Activated T-cell treated with anti-CD3 and anti-CD28 coated beads, Interleukin-2, amount 50 U/mL, for 4 hours (primary cell): ENCODE results near the gene UVRAG. TPM values are rescaled to one million over a fixed set of nuclear protein-coding genes. Genes with fewer than 3 reads are reported as not detected.

Experiments used
- ATAC-seq, 2 donors: fragments of 200-7000 bp; cut with Tn5 transposase; one replicate each; pipeline ENCODE4 v1.10.0; 2021
- DNase-seq: peaks from one replicate; pipeline ENCODE4 v3.0.0-alpha.2; 2020
- H3K27me3 Mint-ChIP-seq: one replicate; pipeline ENCODE4 v1.8.0; 2021; ENCODE audit warnings: low read depth, mixed read lengths
- H3K36me3 Mint-ChIP-seq: one replicate; pipeline ENCODE4 v1.8.0; 2022; ENCODE audit warnings: mixed read lengths; ENCODE audit not compliant: insufficient read depth
- H3K4me1 Mint-ChIP-seq: one replicate; pipeline ENCODE4 v1.8.0; 2021; ENCODE audit warnings: low read depth, mixed read lengths
- H3K4me3 Mint-ChIP-seq: one replicate; pipeline ENCODE4 v1.8.0; 2021; ENCODE audit warnings: mild to moderate bottlenecking, moderate library complexity, mixed read lengths
- H3K9me3 Mint-ChIP-seq: one replicate; pipeline ENCODE4 v1.8.0; 2021; ENCODE audit warnings: mixed read lengths
- total RNA-seq, 3 donors: library from RNA; stranded (reverse); gene quantifications; one replicate each; pipeline ENCODE4 v1.2.1, GENCODE V29; 2021

The UVRAG gene
- total RNA-seq, 3 donors from 2014 or later: 14.4 to 15.8 (median 14.5) TPM

DNA sequence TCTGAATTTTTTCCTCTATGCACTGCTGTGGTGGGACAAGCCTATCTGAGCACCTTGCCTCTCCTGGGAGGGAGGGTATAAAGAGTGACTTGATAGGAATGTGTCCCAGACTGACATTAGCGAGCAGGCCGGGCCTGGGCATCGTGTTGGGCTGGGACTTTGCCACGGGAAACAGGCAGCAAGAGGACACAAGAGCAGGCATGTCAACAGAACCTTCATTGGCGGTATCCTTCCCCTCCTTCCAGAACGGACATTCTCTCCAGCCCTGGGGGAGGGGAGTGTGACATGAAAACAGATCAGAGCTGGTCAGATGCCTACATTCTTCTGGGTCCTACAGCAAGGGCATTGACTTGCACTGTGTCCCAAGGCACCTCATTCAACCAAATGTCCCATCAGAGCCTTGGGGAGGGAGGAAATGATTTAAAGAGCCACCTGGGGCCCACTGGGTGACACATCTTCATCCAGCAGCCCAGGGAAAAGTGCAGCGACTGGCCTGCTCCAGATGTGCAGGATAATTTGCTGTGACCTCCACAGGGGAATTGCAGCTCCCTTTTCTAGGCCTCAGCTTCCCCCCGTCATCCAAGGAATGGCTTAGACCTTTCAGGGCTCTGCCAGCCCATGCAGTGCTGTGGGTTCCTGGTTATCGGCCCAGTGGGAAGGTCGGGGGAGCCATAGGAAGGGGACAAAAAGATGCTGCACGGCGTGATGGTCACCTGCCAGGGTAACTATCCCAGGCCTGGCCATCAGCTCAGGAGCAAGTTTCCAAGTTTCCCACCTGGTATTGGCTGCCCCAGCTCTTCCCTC, 21.8 kb upstream of the UVRAG start:
- H3K27me3 Mint-ChIP-seq: no peaks in the 10 kb centered on the region
- no peaks in the 10 kb centered on the region for H3K4me1 Mint-ChIP-seq
- no peak for ATAC-seq
- H3K4me3 Mint-ChIP-seq: no peak overlapping the region
- H3K36me3 Mint-ChIP-seq: no peaks in the 10 kb centered on the region
- DNase-seq: no peak
- H3K9me3 Mint-ChIP-seq: no peaks in the 10 kb centered on the region

DNA sequence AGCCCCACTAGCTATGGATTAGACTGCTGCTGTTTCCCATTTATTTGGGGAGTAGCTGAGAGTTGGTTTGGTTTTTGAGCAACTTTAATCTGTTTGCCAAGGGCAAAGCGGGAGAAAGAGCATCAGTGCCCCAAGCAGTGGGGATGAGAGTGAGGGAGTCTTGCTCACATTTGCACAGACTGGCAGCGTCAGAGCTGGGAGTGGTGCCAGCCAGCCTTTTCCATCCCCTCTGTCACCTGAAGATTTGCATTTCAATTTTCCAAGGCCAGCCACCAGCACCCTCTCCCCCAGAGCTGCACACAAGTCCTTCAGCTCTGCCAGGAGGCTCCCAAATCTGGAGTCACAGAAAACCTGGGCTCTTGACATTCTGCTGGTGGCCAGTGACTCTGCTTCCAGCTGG, 21.0 kb upstream of the UVRAG start:
- no peaks in the 10 kb centered on the region for H3K36me3 Mint-ChIP-seq
- no peaks in the 10 kb centered on the region for H3K27me3 Mint-ChIP-seq
- no peaks in the 10 kb centered on the region for H3K9me3 Mint-ChIP-seq
- DNase-seq: no peak
- ATAC-seq: no peak
- H3K4me3 Mint-ChIP-seq: no peak overlapping the region
- no peaks in the 10 kb centered on the region for H3K4me1 Mint-ChIP-seq

DNA sequence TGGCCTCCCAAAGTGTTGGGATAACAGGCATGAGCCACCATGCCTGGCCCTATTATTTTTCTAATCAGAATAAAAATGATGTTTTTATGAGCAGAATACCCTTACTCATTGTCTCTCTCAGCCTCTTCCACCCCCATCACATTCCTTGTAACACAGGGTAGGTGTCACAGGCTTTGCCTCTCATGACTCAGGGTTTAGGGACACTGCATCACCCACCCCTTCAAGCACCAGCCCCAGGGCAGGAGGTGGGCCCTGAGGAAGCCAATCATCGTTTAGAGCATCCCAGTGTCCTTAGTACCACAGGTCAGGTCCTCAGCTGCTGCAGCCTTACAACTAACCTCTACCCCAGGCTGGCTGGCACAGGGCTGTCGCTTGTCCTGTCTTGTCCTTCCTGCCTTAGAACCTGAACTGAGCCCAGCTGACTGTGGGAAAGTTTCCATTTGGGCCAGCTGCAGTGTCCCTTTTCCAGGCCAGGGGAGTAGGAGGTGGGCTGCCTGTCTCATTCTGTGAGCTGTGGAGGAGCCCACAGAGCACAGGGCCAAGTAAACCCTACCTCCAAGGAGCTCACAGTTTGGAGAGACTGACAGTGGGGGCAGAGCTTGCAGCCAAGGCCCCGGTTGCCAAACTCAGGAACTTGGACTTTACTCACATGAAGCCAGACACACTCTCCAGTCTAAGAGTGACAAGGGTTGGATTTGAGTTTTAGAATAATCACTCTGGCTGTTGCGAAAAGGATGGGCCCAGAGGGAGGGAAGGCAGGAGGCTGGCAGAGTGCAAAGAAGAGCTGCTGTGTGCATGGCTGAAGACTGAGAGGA, 19.5 kb upstream of the UVRAG start:
- Mint-ChIP-seq H3K27me3 (no peaks in the 10 kb centered on the region), H3K4me1 (no peaks in the 10 kb centered on the region), H3K9me3 (no peaks in the 10 kb centered on the region), H3K4me3 (no peak overlapping the region), H3K36me3 (no peaks in the 10 kb centered on the region)
- ATAC-seq (no peak), DNase-seq (no peak)

DNA sequence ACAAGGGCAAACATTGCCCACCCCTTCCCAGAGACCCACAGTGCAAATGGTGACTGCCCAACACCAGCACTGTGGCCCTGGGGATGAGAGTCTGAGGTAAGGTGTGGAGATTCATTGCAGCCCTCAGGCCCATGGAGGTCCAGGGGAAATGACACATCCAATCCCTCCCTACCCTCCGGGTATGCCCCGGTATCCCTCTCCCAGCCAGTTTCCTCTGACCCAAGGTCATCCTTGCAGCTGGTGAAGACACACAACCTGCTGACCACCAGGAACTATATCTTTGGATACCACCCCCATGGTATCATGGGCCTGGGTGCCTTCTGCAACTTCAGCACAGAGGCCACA, 18.9 kb upstream of the UVRAG start:
- DNase-seq (no peak), ATAC-seq (no peak)
- Mint-ChIP-seq H3K36me3 (no peaks in the 10 kb centered on the region), H3K4me1 (peaks cover 6% of the 10 kb centered on the region), H3K4me3 (no peak overlapping the region), H3K9me3 (no peaks in the 10 kb centered on the region), H3K27me3 (no peaks in the 10 kb centered on the region)

DNA sequence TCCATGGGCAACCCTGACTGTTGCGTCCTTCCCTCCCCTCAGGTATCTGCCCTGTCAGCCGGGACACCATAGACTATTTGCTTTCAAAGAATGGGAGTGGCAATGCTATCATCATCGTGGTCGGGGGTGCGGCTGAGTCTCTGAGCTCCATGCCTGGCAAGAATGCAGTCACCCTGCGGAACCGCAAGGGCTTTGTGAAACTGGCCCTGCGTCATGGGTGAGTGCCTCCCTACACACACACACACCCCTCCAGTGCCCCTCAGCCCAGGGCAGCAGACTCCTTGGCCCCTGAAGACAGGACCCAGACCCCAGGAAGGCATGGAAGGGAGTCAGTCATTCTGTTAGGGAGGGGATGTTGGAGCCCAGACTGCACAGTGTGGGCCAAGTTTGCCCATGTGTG, 17.9 kb upstream of the UVRAG start:
- ATAC-seq (no peak), DNase-seq (no peak)
- Mint-ChIP-seq H3K4me3 (no peak overlapping the region), H3K9me3 (no peaks in the 10 kb centered on the region), H3K4me1 (peaks cover 14% of the 10 kb centered on the region), H3K27me3 (no peaks in the 10 kb centered on the region), H3K36me3 (no peaks in the 10 kb centered on the region)

DNA sequence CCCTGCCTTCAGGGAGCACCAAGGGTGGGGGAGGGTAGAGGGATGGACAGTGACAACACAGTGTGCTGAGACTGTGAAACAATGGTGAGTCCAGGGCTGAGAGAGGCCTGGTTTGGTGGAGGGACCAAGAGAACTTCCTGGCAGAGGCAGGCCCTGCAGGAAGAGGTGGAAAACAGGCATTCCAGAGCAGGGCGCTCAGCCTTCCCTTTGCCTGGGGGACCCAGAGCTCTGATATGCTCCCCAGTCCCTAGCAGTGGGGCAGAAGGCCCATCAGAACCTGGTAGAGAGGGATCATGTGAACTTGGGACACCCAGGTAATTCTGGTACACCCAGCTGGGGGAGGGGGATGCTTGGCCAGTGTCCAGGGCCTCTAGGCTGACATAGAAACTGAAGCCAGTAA, 17.2 kb upstream of the UVRAG start:
- DNase-seq (no peak), ATAC-seq (no peak)
- Mint-ChIP-seq H3K27me3 (no peaks in the 10 kb centered on the region), H3K9me3 (no peaks in the 10 kb centered on the region), H3K36me3 (no peaks in the 10 kb centered on the region), H3K4me3 (no peak overlapping the region), H3K4me1 (peaks cover 14% of the 10 kb centered on the region)

DNA sequence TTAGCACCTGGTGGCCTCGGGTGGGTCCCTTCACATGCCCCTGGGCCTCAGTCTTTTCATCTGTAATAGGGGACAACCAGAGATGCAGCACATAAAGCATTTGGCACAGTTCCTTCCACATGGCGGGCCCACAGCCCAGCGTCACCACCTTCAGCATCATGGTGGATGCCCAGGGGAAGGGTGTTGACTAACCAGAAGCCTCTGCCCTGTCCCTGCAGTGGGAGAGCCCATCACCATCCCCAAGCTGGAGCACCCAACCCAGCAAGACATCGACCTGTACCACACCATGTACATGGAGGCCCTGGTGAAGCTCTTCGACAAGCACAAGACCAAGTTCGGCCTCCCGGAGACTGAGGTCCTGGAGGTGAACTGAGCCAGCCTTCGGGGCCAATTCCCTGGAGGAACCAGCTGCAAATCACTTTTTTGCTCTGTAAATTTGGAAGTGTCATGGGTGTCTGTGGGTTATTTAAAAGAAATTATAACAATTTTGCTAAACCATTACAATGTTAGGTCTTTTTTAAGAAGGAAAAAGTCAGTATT, 14.8 kb upstream of the UVRAG start:
- no peaks in the 10 kb centered on the region for H3K9me3 Mint-ChIP-seq
- DNase-seq (no peak), ATAC-seq (no peak)
- no peak overlapping the region for H3K4me3 Mint-ChIP-seq
- H3K36me3 Mint-ChIP-seq: no peaks in the 10 kb centered on the region
- H3K27me3 Mint-ChIP-seq: no peaks in the 10 kb centered on the region
- H3K4me1 Mint-ChIP-seq: peaks cover 16% of the 10 kb centered on the region

DNA sequence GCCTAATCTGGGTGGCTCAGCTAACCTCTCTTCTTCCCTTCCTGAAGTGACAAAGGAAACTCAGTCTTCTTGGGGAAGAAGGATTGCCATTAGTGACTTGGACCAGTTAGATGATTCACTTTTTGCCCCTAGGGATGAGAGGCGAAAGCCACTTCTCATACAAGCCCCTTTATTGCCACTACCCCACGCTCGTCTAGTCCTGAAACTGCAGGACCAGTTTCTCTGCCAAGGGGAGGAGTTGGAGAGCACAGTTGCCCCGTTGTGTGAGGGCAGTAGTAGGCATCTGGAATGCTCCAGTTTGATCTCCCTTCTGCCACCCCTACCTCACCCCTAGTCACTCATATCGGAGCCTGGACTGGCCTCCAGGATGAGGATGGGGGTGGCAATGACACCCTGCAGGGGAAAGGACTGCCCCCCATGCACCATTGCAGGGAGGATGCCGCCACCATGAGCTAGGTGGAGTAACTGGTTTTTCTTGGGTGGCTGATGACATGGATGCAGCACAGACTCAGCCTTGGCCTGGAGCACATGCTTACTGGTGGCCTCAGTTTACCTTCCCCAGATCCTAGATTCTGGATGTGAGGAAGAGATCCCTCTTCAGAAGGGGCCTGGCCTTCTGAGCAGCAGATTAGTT, 14.2 kb upstream of the UVRAG start:
- ATAC-seq: no peak
- no peak overlapping the region for H3K4me3 Mint-ChIP-seq
- peaks cover 16% of the 10 kb centered on the region for H3K4me1 Mint-ChIP-seq
- no peak for DNase-seq
- no peaks in the 10 kb centered on the region for H3K9me3 Mint-ChIP-seq
- H3K36me3 Mint-ChIP-seq: no peaks in the 10 kb centered on the region
- no peaks in the 10 kb centered on the region for H3K27me3 Mint-ChIP-seq

DNA sequence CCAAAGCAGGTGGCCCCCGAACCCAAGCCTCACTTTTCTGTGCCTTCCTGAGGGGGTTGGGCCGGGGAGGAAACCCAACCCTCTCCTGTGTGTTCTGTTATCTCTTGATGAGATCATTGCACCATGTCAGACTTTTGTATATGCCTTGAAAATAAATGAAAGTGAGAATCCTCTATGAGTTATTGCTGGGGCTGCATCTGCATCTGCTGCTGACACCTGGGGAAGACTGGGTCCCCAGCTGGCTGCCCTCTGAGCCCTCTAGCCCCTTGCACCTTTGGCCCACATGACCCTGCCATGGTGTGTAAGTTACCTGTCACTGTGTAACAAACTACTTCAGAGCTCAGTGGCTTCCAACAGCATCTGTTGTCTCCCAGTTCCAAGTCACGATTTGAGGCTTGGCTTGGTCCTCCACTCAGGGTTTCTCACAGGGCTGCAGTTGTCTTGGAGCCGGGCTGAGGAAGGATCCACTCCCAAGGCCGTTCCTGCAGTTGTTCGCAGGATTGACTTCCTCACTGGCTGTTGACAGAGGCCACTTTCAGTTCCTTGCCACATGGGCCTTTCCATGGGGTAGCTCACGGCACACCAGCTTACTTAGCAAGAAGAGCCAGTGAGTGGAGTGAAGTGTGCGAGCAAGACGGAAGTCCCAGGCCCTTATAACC, 13.5 kb upstream of the UVRAG start:
- ATAC-seq (peak in 1 of 2 donors; percentile 66), DNase-seq (no peak)
- Mint-ChIP-seq H3K4me1 (peaks cover 16% of the 10 kb centered on the region), H3K36me3 (no peaks in the 10 kb centered on the region), H3K4me3 (no peak overlapping the region), H3K9me3 (no peaks in the 10 kb centered on the region), H3K27me3 (no peaks in the 10 kb centered on the region)

DNA sequence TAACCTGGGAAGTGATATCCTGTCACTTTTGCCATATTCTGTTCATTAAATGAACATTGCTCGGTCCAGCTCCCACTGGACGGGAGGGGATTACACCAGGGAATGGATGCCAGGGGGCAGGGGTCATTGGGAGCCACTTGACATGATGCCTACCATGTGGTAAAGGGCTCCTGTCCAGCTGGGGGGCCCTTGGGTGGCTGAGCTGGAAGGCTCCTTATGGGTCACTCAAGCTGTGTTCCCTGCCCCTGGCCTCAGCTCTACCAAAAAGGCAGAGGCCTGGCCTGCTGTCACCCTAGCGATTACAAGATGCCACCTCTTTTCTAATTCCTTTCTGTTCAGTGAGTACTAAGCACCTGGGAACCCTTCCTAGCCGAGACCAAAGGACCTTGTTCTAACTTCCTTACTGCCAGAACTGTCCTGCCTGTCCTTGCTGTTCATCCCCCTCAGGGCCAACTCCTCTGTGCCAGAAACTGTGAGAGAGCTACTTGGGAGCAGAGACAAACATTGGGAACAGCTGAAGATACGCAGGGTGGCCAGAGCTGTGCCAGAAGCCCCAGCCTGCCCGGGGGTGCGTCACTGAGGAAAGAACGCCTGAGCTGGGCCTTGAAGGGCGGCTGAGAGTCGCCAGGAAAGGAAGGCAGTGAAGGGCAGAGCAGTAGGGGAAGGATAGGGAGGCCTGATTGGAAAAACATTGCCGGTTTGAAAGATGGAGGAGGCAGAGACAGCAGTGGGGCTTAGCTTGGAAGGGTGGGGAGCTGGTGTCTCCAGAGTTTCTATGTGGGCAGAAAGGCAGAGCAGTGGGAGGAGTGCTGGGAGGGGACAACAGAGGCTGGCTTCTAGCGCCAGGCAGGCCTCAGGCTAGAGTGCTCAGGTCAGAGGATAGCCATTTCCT, 12.7 kb upstream of the UVRAG start:
- Mint-ChIP-seq H3K27me3 (no peaks in the 10 kb centered on the region), H3K4me1 (peaks cover 16% of the 10 kb centered on the region), H3K9me3 (no peaks in the 10 kb centered on the region), H3K4me3 (no peak overlapping the region), H3K36me3 (no peaks in the 10 kb centered on the region)
- ATAC-seq: no peak
- DNase-seq: no peak

DNA sequence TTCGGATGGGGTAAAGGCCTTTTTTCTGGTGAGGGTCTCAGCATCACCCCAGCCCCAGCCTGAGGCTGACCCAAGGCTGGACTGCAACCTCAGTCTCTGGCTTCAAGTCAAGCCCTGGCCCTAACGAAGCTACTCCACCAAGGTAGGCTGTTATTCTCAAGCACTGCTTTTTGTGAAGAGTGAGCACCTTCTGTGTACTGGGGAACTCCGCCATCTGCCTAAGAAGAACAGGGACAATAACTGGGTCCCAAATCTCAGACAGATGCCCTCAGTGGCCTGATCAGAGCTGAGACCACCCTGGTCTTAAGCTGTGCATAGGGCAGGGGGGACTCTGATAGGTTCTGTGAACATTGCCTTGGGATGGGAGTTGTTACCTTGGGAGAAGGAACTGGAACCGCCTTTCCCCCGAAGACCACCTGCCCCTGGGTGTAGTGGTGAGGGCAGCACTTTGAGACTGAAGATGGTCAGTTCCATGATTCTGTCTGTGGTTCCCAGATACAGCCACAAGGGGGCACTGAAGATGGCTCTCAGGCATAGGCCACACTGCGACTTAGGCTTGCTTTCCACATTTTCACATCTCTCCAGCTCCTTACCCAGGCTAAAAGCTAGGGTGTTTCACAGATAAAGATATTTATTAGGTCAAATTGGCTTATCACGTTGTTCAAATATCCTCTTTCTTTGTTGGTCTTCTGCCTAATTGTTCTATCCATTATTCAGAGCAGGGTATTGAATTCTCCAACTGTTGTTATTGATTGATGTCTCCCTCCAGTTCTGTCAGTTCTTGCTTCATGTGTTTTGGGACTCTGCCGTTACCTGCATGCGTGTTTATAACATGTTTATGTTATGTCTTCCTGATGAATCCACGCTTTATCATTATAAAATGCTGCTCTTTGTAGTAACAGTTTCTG, 11.8 kb upstream of the UVRAG start:
- no peaks in the 10 kb centered on the region for H3K9me3 Mint-ChIP-seq
- ATAC-seq (peak; percentile 80 to 84), DNase-seq (peak; percentile 69)
- no peaks in the 10 kb centered on the region for H3K27me3 Mint-ChIP-seq
- H3K4me3 Mint-ChIP-seq: no peak overlapping the region
- no peaks in the 10 kb centered on the region for H3K36me3 Mint-ChIP-seq
- peaks cover 16% of the 10 kb centered on the region for H3K4me1 Mint-ChIP-seq

DNA sequence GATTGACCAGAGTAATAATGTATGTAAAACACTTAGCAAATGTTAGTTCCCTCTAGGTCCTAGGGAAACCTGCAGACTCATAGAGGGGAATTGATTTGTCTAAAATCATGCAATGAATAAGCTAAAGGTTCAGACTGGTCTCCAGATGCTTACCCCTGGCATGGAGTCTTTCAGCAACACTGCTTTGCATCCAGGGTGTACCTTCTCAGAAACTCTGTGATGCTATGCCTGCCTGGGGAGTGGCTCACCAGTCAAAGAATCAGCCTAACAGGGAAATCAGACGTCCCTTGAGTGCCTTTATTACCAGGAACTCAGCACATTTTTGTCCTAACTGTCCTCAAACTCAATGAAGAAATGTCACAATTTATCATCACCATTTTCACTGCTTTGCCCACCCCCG, 5.9 kb upstream of the UVRAG start:
- Mint-ChIP-seq H3K36me3 (no peaks in the 10 kb centered on the region), H3K4me3 (no peak overlapping the region), H3K4me1 (peaks cover 11% of the 10 kb centered on the region), H3K27me3 (no peaks in the 10 kb centered on the region), H3K9me3 (no peaks in the 10 kb centered on the region)
- ATAC-seq: no peak
- no peak for DNase-seq

DNA sequence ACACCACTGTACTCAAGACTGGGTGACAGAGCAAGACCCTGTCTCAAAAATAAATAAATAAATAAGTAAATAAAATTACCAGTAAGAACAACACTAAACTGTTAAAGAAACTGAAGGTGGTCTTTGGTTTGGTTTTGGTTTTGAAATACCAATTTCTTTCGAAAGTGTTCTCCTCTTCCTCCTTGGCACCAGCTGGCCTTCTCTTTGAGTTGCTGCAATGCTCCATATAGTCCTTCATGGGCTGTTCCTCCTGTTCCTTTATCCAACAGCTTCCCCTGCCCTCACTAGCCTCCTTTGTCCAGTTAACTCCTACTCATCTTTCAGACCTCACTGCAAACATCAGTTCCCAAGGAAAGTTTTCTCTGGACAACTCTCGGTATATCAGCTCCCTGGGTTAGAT, 5.0 kb upstream of the UVRAG start:
- DNase-seq (no peak), ATAC-seq (no peak)
- H3K27me3 Mint-ChIP-seq: no peaks in the 10 kb centered on the region
- peaks cover 11% of the 10 kb centered on the region for H3K4me1 Mint-ChIP-seq
- H3K9me3 Mint-ChIP-seq: no peaks in the 10 kb centered on the region
- no peaks in the 10 kb centered on the region for H3K36me3 Mint-ChIP-seq
- no peak overlapping the region for H3K4me3 Mint-ChIP-seq
